GM12891 (cell line): ENCODE results near the gene CREB3L1.
A peak's percentile ranks its signal among the peaks of the same experiment; 100 is the strongest.

ENCODE experiments used
- PAX5 ChIP-seq: IDR thresholded peaks from 2 replicates; pipeline ENCODE4 v1.6.1; 2011; ENCODE audit warnings: low read length, moderate library complexity, mild to moderate bottlenecking; ENCODE audit not compliant: insufficient read depth, severe bottlenecking
- POLR2A ChIP-seq: IDR thresholded peaks from 2 replicates; pipeline ENCODE4 v1.6.1; 2011; ENCODE audit warnings: low read depth, low read length, control low read depth
- POLR2AphosphoS5 ChIP-seq: IDR thresholded peaks from 2 replicates; pipeline ENCODE4 v1.6.1; 2011; ENCODE audit warnings: low read depth, low read length, control low read depth
- POU2F2 ChIP-seq: IDR thresholded peaks from 2 replicates; pipeline ENCODE4 v1.6.1; 2011; ENCODE audit warnings: low read depth, mild to moderate bottlenecking, control low read depth, low read length, moderate library complexity
- SPI1 ChIP-seq: IDR thresholded peaks from 2 replicates; pipeline ENCODE4 v1.6.1; 2011; ENCODE audit warnings: low read depth, low read length, control low read depth
- TAF1 ChIP-seq: IDR thresholded peaks from 2 replicates; pipeline ENCODE4 v1.6.1; 2011; ENCODE audit warnings: low read depth, low read length, control low read depth

DNA sequence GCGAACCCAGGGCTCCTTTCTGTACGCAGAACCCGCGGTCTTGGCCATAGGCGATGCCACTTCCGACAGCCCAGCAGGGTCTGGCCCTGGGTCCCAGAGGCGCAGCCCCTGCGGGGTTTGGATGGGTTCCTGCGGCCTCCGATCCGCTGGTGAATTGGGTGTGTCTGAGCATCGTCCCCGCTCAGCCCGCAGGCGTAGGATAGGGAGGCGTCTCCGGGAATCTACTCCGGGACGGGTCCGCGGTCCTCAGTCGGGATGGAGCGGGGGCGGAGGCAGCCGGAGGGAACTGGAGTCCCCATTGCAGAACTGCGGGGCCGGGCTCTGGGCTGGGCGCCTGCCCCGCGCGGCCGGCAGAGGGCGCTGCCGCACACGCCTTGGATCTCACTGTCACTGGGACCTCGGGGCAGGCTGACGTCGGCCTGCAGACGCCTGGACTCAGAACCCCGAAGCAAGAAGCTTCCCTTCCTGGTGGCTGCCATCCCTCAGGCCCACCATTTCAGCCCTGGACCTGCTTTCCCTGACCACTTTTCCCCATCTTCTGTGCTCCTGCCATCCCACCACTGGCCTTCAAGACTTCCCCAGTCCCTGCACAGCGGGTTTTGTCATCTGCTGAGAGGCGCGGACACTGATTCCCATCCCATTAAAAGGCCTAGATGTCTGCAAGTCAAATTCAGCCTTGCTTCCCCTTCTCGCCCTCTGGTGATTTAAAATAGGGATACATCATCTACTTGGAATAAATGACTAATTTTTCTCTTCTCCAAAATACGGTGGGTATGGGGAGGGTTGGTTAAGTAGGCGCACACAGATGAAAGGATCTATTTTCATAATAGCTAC is 38.3 kb upstream of the CREB3L1 start:
- no peak for TF ChIP-seq POLR2AphosphoS5
- TF ChIP-seq POLR2A, result no peak
- TF ChIP-seq TAF1, result no peak
- TF ChIP-seq PAX5, result no peak
- TF ChIP-seq SPI1, result peak; percentile 39; the same call in 1 of the 2 replicates
- TF ChIP-seq POU2F2, result no peak
